ENCODE data around the gene ADAMTSL1. TPM values are rescaled to one million over a fixed set of nuclear protein-coding genes. Genes with fewer than 3 reads are reported as not detected.

ADAMTSL1 gene
- total RNA-seq, 1 experiment from 2014 or later, result not detected

- intact Hi-C loops (cut with micrococcal nuclease), result no loop called here
- no peaks in the 10 kb centered on the region for H3K4me1 ChIP-seq (ENCODE audit: control insufficient read depth in 1 of 2, insufficient read depth in 2 of 2, low read length in 2 of 2)
- DNase-seq (ENCODE audit: low read depth, low spot score) (no peak), ATAC-seq (no peak)
- H4K20me1 ChIP-seq (ENCODE audit: insufficient read depth), result no peaks in the 10 kb centered on the region
- no peak overlapping the region for H3K9ac ChIP-seq (ENCODE audit: low read length)
- H3K27me3 ChIP-seq (ENCODE audit: insufficient read depth, low read length), result peaks cover 13% of the 10 kb centered on the region
- TF ChIP-seq SRF (IDR thresholded peaks at IDR 0.05; ENCODE audit: low read depth), result no peak
- no peak overlapping the region for H3K4me2 ChIP-seq (ENCODE audit: low read length)
- BruUV-seq (replicated peaks), result no TSS peak
- no peak overlapping the region for H3K4me3 ChIP-seq (replicated peaks in 1 of 2; ENCODE audit: low read depth in 1 of 2, low read length in 2 of 2)
- no peaks in the 10 kb centered on the region for H3K9me2 ChIP-seq (ENCODE audit: insufficient read depth)
- RAD21 ChIA-PET (ENCODE audit: low non-redundant PET in 1 of 2, low total read pairs in 2 of 2, uncharacterized antibody in 2 of 2, unreplicated experiment in 2 of 2), result no interaction called here
- no peaks in the 10 kb centered on the region for H3K36me3 ChIP-seq (ENCODE audit: control insufficient read depth in 1 of 2, insufficient read depth in 2 of 2, low read length in 2 of 2)
- H2AFZ ChIP-seq (ENCODE audit: low read depth, low read length, poor library complexity, severe bottlenecking), result no peak overlapping the region
- CTCF ChIA-PET, result no interaction called here
- H3K27ac ChIP-seq (ENCODE audit: low read depth, low read length), result no peak overlapping the region
- no peaks in the 10 kb centered on the region for H3K9me3 ChIP-seq (ENCODE audit: control insufficient read depth in 1 of 2, insufficient read depth in 1 of 2, low read depth in 1 of 2, low read length in 2 of 2)
- POLR2A ChIA-PET, result no interaction called here
- H3K79me2 ChIP-seq (ENCODE audit: insufficient read depth, low read length), result no peaks in the 10 kb centered on the region
Measured at GRCh38 chr9:18847576-18848275, 373.8 kb downstream of the ADAMTSL1 start.

- no peak overlapping the region for H3K4me2 ChIP-seq (ENCODE audit: low read length)
- H3K9me3 ChIP-seq (ENCODE audit: control insufficient read depth in 1 of 2, insufficient read depth in 1 of 2, low read depth in 1 of 2, low read length in 2 of 2), result no peaks in the 10 kb centered on the region
- ATAC-seq, result no peak
- H2AFZ ChIP-seq (ENCODE audit: low read depth, low read length, poor library complexity, severe bottlenecking), result no peak overlapping the region
- H4K20me1 ChIP-seq (ENCODE audit: insufficient read depth), result no peaks in the 10 kb centered on the region
- no peaks in the 10 kb centered on the region for H3K9me2 ChIP-seq (ENCODE audit: insufficient read depth)
- no peak overlapping the region for H3K4me3 ChIP-seq (replicated peaks in 1 of 2; ENCODE audit: low read depth in 1 of 2, low read length in 2 of 2)
- no peaks in the 10 kb centered on the region for H3K36me3 ChIP-seq (ENCODE audit: control insufficient read depth in 1 of 2, insufficient read depth in 2 of 2, low read length in 2 of 2)
- H3K27me3 ChIP-seq (ENCODE audit: insufficient read depth, low read length), result peaks cover 22% of the 10 kb centered on the region
- intact Hi-C loops (cut with micrococcal nuclease), result no loop called here
- no peak overlapping the region for H3K27ac ChIP-seq (ENCODE audit: low read depth, low read length)
- ChIA-PET CTCF (no interaction called here), POLR2A (no interaction called here), RAD21 (ENCODE audit: low non-redundant PET in 1 of 2, low total read pairs in 2 of 2, uncharacterized antibody in 2 of 2, unreplicated experiment in 2 of 2) (no interaction called here)
- no peaks in the 10 kb centered on the region for H3K4me1 ChIP-seq (ENCODE audit: control insufficient read depth in 1 of 2, insufficient read depth in 2 of 2, low read length in 2 of 2)
- H3K9ac ChIP-seq (ENCODE audit: low read length), result no peak overlapping the region
- no TSS peak for BruUV-seq (replicated peaks)
- TF ChIP-seq REST (IDR thresholded peaks at IDR 0.05; ENCODE audit: low read depth), result no peak
- TF ChIP-seq CEBPB (IDR thresholded peaks at IDR 0.05; ENCODE audit: low read depth), result no peak
- TF ChIP-seq, protein P1, sequence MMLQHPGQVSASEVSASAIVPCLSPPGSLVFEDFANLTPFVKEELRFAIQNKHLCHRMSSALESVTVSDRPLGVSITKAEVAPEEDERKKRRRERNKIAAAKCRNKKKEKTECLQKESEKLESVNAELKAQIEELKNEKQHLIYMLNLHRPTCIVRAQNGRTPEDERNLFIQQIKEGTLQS (IDR thresholded peaks at IDR 0.05), result no peak
- no peak for TF ChIP-seq RAD21 (IDR thresholded peaks at IDR 0.05; ENCODE audit: low read depth)
- TF ChIP-seq, protein P2, sequence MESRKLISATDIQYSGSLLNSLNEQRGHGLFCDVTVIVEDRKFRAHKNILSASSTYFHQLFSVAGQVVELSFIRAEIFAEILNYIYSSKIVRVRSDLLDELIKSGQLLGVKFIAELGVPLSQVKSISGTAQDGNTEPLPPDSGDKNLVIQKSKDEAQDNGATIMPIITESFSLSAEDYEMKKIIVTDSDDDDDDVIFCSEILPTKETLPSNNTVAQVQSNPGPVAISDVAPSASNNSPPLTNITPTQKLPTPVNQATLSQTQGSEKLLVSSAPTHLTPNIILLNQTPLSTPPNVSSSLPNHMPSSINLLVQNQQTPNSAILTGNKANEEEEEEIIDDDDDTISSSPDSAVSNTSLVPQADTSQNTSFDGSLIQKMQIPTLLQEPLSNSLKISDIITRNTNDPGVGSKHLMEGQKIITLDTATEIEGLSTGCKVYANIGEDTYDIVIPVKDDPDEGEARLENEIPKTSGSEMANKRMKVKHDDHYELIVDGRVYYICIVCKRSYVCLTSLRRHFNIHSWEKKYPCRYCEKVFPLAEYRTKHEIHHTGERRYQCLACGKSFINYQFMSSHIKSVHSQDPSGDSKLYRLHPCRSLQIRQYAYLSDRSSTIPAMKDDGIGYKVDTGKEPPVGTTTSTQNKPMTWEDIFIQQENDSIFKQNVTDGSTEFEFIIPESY (IDR thresholded peaks at IDR 0.05; ENCODE audit: extremely low read depth, insufficient replicate concordance, low read length), result no peak
- no peak for DNase-seq (ENCODE audit: low read depth, low spot score)
- no peaks in the 10 kb centered on the region for H3K79me2 ChIP-seq (ENCODE audit: insufficient read depth, low read length)
Measured at GRCh38 chr9:18848657-18849056, 374.7 kb downstream of the ADAMTSL1 start.
